Measurements from ENCODE around the gene FHAD1.

FHAD1 gene

DNA sequence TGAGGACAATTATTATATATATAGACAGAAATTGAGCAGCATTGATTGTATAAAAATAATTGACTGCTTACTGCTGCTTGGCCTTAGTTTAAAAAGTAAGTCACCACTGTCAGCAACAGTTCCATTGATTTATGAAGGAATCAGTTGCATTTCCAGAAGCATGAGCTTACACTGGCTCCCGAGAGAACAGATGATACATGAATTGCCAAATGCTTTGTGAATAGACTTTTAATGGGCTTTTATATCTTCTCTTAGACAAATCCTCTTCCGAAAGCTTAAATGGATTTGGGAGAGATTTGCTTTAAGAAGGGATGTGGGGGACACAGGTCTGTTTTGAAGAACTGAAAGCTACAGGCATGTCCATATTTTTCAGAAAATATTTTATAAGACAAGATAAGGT lies 7.5 kb downstream of the FHAD1 start:
- TF ChIP-seq TAF1 (IDR thresholded peaks at IDR 0.05; ENCODE audit: borderline replicate concordance, insufficient read depth, low read length) (no peak), POLR2AphosphoS5 (IDR thresholded peaks at IDR 0.05; ENCODE audit: low read depth, low read length) (no peak), SIN3A (IDR thresholded peaks at IDR 0.05; ENCODE audit: borderline replicate concordance, insufficient read depth, low read length) (no peak), FOXP2 (optimal IDR thresholded peaks at IDR 0.05; ENCODE audit: borderline replicate concordance, extremely low read depth, extremely low read length, insufficient read depth) (no peak)
- TF ChIP-seq, protein P1, sequence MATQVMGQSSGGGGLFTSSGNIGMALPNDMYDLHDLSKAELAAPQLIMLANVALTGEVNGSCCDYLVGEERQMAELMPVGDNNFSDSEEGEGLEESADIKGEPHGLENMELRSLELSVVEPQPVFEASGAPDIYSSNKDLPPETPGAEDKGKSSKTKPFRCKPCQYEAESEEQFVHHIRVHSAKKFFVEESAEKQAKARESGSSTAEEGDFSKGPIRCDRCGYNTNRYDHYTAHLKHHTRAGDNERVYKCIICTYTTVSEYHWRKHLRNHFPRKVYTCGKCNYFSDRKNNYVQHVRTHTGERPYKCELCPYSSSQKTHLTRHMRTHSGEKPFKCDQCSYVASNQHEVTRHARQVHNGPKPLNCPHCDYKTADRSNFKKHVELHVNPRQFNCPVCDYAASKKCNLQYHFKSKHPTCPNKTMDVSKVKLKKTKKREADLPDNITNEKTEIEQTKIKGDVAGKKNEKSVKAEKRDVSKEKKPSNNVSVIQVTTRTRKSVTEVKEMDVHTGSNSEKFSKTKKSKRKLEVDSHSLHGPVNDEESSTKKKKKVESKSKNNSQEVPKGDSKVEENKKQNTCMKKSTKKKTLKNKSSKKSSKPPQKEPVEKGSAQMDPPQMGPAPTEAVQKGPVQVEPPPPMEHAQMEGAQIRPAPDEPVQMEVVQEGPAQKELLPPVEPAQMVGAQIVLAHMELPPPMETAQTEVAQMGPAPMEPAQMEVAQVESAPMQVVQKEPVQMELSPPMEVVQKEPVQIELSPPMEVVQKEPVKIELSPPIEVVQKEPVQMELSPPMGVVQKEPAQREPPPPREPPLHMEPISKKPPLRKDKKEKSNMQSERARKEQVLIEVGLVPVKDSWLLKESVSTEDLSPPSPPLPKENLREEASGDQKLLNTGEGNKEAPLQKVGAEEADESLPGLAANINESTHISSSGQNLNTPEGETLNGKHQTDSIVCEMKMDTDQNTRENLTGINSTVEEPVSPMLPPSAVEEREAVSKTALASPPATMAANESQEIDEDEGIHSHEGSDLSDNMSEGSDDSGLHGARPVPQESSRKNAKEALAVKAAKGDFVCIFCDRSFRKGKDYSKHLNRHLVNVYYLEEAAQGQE (IDR thresholded peaks at IDR 0.05; ENCODE audit: insufficient read depth in 1 of 2, low read depth in 2 of 2, low read length in 2 of 2), result no peak

DNA sequence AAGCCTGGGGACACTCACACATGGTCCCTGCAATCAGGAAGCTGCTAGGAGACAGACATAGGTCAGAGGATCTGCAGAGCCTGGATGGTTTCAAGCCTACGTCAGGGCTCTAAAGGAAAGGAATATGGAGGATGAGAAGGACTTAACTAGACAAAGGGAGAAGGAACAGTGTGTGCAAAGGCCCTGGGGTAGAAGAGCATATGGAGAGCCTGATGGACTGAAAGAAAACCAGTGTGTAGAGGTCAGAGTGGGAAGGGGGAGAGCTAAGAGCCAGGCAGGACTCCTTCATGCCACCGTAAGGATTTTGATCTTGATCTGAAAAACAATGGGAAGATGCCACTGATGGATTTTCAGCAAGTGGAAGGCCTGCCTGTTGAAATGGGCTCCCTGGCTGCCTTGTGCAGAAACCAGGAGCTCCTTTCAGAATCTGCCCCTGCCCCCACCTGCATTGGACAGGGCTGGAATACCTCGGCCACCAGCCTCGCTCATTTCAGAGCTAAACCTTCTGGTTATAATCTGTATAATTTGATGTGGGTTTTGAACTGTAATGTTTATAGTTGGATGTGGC lies 8.6 kb downstream of the FHAD1 start:
- TF ChIP-seq FOXP2 (optimal IDR thresholded peaks at IDR 0.05; ENCODE audit: borderline replicate concordance, extremely low read depth, extremely low read length, insufficient read depth), result no peak
- no peak for TF ChIP-seq SIN3A (IDR thresholded peaks at IDR 0.05; ENCODE audit: borderline replicate concordance, insufficient read depth, low read length)
- no peak for TF ChIP-seq TAF1 (IDR thresholded peaks at IDR 0.05; ENCODE audit: borderline replicate concordance, insufficient read depth, low read length)

DNA sequence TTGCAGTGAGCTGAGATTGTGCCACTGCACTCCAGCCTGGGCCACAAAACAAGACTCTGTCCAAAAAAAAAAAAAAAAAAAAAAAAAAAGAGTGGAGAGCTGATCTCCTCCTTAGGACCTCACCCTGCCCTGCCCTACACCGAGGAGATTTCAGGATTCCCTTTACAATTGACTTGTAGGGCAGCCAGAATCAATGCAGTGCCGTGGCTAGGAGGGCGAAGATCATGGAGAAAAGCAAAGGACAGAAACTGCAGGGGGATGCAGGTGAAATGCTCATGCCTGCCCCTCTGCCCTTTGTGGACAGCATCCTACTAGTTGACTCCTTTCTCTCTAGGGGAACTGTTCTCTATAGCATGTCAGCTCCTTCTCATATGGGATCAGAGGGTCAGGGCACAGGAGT lies 9.6 kb downstream of the FHAD1 start:
- no peak for TF ChIP-seq TAF1 (IDR thresholded peaks at IDR 0.05; ENCODE audit: borderline replicate concordance, insufficient read depth, low read length)
- no peak for TF ChIP-seq FOXP2 (optimal IDR thresholded peaks at IDR 0.05; ENCODE audit: borderline replicate concordance, extremely low read depth, extremely low read length, insufficient read depth)
- TF ChIP-seq SIN3A (IDR thresholded peaks at IDR 0.05; ENCODE audit: borderline replicate concordance, insufficient read depth, low read length), result no peak
- TF ChIP-seq POLR2AphosphoS5 (IDR thresholded peaks at IDR 0.05; ENCODE audit: low read depth, low read length), result no peak
- TF ChIP-seq, protein P1 (IDR thresholded peaks at IDR 0.05; ENCODE audit: insufficient read depth in 1 of 2, low read depth in 2 of 2, low read length in 2 of 2), result no peak

DNA sequence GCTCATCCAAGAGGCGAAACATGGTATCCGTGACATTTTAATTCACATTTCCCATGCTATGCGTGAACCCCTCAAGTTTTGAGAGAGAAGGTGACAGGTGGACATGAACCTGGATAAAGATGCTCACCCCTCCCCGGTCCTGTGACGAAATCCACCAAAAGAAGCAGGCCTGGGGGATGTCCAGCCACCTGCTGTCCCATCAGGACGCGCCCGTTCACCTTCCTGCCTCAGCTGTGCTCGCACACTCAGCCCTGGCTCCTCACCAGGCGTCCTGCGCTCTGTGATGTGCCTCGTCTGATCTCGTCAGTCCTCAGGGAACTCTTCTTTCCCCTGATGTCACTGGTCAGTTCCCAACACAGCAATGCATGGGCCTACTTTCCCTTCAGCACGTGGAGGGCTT lies 10.3 kb downstream of the FHAD1 start:
- no peak for TF ChIP-seq POLR2AphosphoS5 (IDR thresholded peaks at IDR 0.05; ENCODE audit: low read depth, low read length)
- TF ChIP-seq SIN3A (IDR thresholded peaks at IDR 0.05; ENCODE audit: borderline replicate concordance, insufficient read depth, low read length), result no peak
- TF ChIP-seq, protein P1 (IDR thresholded peaks at IDR 0.05; ENCODE audit: insufficient read depth in 1 of 2, low read depth in 2 of 2, low read length in 2 of 2), result no peak
- no peak for TF ChIP-seq TAF1 (IDR thresholded peaks at IDR 0.05; ENCODE audit: borderline replicate concordance, insufficient read depth, low read length)
- no peak for TF ChIP-seq FOXP2 (optimal IDR thresholded peaks at IDR 0.05; ENCODE audit: borderline replicate concordance, extremely low read depth, extremely low read length, insufficient read depth)

DNA sequence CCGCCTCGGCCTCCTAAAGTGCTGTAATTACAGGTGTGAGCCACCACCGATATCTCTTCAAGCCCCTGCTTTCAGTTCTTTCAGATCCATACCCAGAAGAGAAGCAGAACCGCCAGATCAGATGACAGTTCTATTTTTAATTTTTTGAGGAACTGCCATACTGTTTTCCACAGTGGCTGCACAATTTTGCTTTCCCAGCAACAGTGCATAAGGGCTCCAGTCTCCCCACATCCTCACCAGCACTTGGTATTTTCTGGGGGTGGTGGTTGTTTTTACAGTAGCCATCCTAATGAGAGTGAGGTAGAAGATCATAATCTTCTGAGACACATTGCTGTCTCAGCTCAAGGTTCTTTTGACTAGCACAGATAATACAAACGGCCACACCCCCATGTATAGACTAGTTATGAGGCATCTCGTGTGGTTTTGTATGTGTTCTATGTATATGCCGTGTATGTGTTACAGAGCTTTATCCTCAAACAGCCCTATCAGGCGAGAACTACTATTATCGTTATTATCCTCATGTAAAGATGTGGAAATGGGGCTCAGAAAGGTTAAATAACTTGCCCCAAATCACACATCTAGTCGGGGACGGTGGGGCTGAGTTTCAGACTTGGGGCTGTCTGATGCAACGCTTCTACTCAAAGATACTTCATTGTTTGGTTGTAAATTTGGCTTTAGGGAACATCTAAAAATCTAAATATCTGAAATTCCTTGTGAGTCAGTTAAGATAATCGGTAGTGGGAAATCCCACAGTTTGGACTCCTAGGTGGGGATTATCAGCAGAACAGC lies 12.0 kb downstream of the FHAD1 start:
- TF ChIP-seq POLR2AphosphoS5 (IDR thresholded peaks at IDR 0.05; ENCODE audit: low read depth, low read length), result no peak
- TF ChIP-seq, protein P1 (IDR thresholded peaks at IDR 0.05; ENCODE audit: insufficient read depth in 1 of 2, low read depth in 2 of 2, low read length in 2 of 2), result no peak
- no peak for TF ChIP-seq TAF1 (IDR thresholded peaks at IDR 0.05; ENCODE audit: borderline replicate concordance, insufficient read depth, low read length)
- no peak for TF ChIP-seq FOXP2 (optimal IDR thresholded peaks at IDR 0.05; ENCODE audit: borderline replicate concordance, extremely low read depth, extremely low read length, insufficient read depth)
- no peak for TF ChIP-seq SIN3A (IDR thresholded peaks at IDR 0.05; ENCODE audit: borderline replicate concordance, insufficient read depth, low read length)
